Measurements from ENCODE around the gene CYP26B1. TPM values are rescaled to one million over a fixed set of nuclear protein-coding genes. Genes with fewer than 3 reads are reported as not detected.

The CYP26B1 gene
- total and polyA plus RNA-seq, 12 donors = 0.88 to 8.3 (median 4.7) TPM

- H3K27me3 ChIP-seq = peaks cover 6 to 56% (median 30%) of the 10 kb centered on the region in 7 donors
- peak overlapping the region in 6 of 10 donors; percentile 22 to 94 (median 46) for H3K27ac ChIP-seq
Measured at GRCh38 chr2:72142570-72143440, 4.9 kb downstream of the CYP26B1 start.

DNA sequence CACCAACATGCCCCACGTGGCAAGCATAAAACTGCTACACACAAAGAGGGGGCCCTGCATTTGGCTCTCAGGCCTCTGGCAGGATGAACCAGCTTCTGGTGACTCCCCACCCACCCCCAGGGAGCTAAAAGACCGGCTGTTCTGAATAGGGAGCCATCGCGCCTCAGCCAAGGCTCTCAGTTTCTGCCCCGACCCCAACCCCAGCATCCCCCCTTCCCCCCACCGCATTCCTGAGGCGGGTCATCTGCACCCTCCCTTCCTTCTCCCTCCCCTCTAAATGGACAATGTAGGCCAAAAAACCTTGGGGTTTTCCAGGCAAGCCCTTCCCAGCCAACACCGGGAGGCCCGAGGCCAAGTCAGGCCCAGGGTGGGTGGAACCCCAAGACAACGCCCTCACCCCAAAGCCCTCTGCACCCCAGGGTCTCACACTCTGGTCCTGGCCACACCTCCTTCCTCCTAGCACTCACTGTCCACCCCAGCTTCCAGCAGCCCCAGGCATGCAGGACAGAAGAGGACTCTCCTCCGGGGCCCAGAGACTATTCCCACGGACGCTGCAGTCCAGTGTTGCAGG is 5.7 kb downstream of the CYP26B1 start:
- no peaks in the 10 kb centered on the region for H3K36me3 ChIP-seq
- ATAC-seq (no peak), DNase-seq (no peak)
- H3K27me3 ChIP-seq = peaks cover 1 to 48% (median 22%) of the 10 kb centered on the region in 7 donors
- H3K27ac ChIP-seq = no peak overlapping the region
- TF ChIP-seq, protein P1, sequence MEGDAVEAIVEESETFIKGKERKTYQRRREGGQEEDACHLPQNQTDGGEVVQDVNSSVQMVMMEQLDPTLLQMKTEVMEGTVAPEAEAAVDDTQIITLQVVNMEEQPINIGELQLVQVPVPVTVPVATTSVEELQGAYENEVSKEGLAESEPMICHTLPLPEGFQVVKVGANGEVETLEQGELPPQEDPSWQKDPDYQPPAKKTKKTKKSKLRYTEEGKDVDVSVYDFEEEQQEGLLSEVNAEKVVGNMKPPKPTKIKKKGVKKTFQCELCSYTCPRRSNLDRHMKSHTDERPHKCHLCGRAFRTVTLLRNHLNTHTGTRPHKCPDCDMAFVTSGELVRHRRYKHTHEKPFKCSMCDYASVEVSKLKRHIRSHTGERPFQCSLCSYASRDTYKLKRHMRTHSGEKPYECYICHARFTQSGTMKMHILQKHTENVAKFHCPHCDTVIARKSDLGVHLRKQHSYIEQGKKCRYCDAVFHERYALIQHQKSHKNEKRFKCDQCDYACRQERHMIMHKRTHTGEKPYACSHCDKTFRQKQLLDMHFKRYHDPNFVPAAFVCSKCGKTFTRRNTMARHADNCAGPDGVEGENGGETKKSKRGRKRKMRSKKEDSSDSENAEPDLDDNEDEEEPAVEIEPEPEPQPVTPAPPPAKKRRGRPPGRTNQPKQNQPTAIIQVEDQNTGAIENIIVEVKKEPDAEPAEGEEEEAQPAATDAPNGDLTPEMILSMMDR (IDR thresholded peaks at IDR 0.05) = no peak
- no peak overlapping the region for H3K4me3 ChIP-seq
- H3K4me1 ChIP-seq = peaks cover 25 to 73% (median 61%) of the 10 kb centered on the region in 9 donors
- intact Hi-C loops (cut with DNase I) = loop anchor here in 1 of 10 donors (10.0 kb wide), 1 partner anchor 527 kb away; no protein-coding TSS in a partner anchor
- WGBS, 2 donors = 83 to 84% methylated on average over 13 of the region's 13 CpGs
- H3K9me3 ChIP-seq = no peaks in the 10 kb centered on the region

More at GRCh38 chr2:72142570-72143440, 4.9 kb downstream of the CYP26B1 start:
- TF ChIP-seq, protein P1 (IDR thresholded peaks at IDR 0.05) = no peak
- H3K9me3 ChIP-seq = no peaks in the 10 kb centered on the region
- peak overlapping the region in 9 of 10 donors; percentile 19 to 75 (median 49) for H3K4me3 ChIP-seq
- intact Hi-C loops (cut with DNase I) = loop anchor here in 1 of 10 donors (10.0 kb wide), 1 partner anchor 528 kb away; no protein-coding TSS in a partner anchor
- no peaks in the 10 kb centered on the region for H3K36me3 ChIP-seq
- peak; percentile 56 to 76 (median 70) for ATAC-seq
- 15 to 18% methylated on average over 50 of the region's 50 CpGs for WGBS, 2 donors
- H3K4me1 ChIP-seq = peaks cover 27 to 75% (median 63%) of the 10 kb centered on the region in 9 donors
- peak; percentile 71 to 79 for DNase-seq

DNA sequence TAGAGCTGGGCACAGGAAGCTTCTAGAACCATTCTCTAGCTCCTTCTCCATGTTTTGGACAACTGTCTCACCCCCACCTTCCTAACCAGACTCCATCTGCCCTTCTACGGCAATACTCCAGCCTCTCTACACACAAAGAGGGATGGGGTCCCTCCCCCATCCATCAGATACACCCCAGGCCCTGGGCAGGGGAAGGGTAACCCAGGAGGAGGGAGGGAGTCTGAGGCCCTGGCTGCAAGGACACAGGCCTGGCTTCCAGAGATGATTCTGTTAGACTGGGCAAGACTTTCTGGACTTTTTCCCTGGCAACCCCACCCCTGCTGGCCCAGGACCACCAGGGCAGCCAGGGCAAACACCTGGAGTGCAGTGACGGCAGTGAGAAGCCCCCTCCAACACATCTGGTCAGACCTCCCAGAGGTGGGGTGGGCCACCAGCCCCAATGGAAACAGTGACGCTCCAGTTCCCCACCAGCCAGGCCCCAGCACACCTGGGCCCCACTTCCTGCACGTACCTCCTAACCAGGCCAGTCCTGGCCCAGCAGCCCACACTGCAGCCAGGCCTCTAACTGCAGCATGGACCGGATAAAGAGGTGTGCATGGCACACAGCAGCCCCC is 6.5 kb downstream of the CYP26B1 start:
- ATAC-seq = no peak
- intact Hi-C loops (cut with DNase I) = loop anchor here in 1 of 10 donors (10.0 kb wide), 1 partner anchor 526 kb away; no protein-coding TSS in a partner anchor
- peaks cover 25 to 65% (median 52%) of the 10 kb centered on the region in 9 donors for H3K4me1 ChIP-seq
- H3K27me3 ChIP-seq = peaks cover 0 to 40% (median 15%) of the 10 kb centered on the region in 7 donors
- H3K4me3 ChIP-seq = no peak overlapping the region
- no peak overlapping the region for H3K27ac ChIP-seq
- TF ChIP-seq, protein P1 (IDR thresholded peaks at IDR 0.05) = no peak
- H3K9me3 ChIP-seq = no peaks in the 10 kb centered on the region
- peak in 1 of 2 donors; percentile 0 for DNase-seq
- 96% methylated on average over 5 of the region's 5 CpGs for WGBS, 2 donors
- H3K36me3 ChIP-seq = no peaks in the 10 kb centered on the region

- Histone ChIP-seq H3K9me3 (no peaks in the 10 kb centered on the region), H3K4me1 (peaks cover 22 to 59% (median 47%) of the 10 kb centered on the region in 9 donors), H3K4me3 (no peak overlapping the region), H3K27me3 (peaks cover 0 to 34% (median 10%) of the 10 kb centered on the region in 7 donors), H3K27ac (no peak overlapping the region), H3K36me3 (no peaks in the 10 kb centered on the region)
- intact Hi-C loops (cut with DNase I) = loop anchor here in 1 of 10 donors (10.0 kb wide), 1 partner anchor 526 kb away; no protein-coding TSS in a partner anchor
- 96 to 97% methylated on average over 4 of the region's 4 CpGs for WGBS, 2 donors
- no peak for ATAC-seq
- no peak for DNase-seq
- TF ChIP-seq, protein P1 (IDR thresholded peaks at IDR 0.05) = no peak
Measured at GRCh38 chr2:72140621-72140960, 7.1 kb downstream of the CYP26B1 start.

Data from heart right ventricle (tissue), 16 donors.